CD14-positive monocyte (primary cell): ENCODE data around the gene SVIL. TPM values are rescaled to one million over a fixed set of nuclear protein-coding genes. Genes with fewer than 3 reads are reported as not detected.

Experiments
- DNase-seq, 3 donors: peaks; one replicate each; pipeline ENCODE4 v3.0.0-alpha.2; 2011 to 2022
- H2AFZ ChIP-seq: 2 replicates; pipeline ENCODE4 v1.6.0; 2012; ENCODE audit warnings: mild to moderate bottlenecking, low read depth, low read length, inconsistent platforms; ENCODE audit not compliant: insufficient read depth, poor library complexity, severe bottlenecking
- H3K27ac ChIP-seq, 2 donors: 1 replicate in 1 of 2; 2 replicates in 1 of 2; pipeline ENCODE4 v1.5.1; 2012 to 2013; ENCODE audit warnings: low read length in 2 of 2, control low read depth in 1 of 2, inconsistent platforms in 1 of 2, low read depth in 1 of 2, mild to moderate bottlenecking in 1 of 2
- H3K27me3 ChIP-seq, 2 donors: one replicate each; pipeline versions ENCODE4 v1.6.0 to v1.6.1; 2011 to 2013; ENCODE audit warnings: low read length in 2 of 2; ENCODE audit not compliant: control insufficient read depth in 2 of 2, insufficient read depth in 2 of 2
- H3K36me3 ChIP-seq, 2 donors: replicated peaks in 1 of 2; 1 replicate in 1 of 2; 2 replicates in 1 of 2; pipeline versions ENCODE4 v1.5.1 to v1.6.1; 2012 to 2013; ENCODE audit warnings: low read length in 2 of 2, control low read depth in 1 of 2, inconsistent platforms in 1 of 2, mild to moderate bottlenecking in 1 of 2; ENCODE audit not compliant: insufficient read depth in 2 of 2, control insufficient read depth in 1 of 2
- H3K4me1 ChIP-seq, 2 donors: 1 replicate in 1 of 2; 2 replicates in 1 of 2; pipeline versions ENCODE4 v1.5.1 to v1.6.1; 2012 to 2013; ENCODE audit warnings: low read length in 2 of 2, control low read depth in 1 of 2, inconsistent platforms in 1 of 2, mild to moderate bottlenecking in 1 of 2, moderate library complexity in 1 of 2; ENCODE audit not compliant: insufficient read depth in 2 of 2, control insufficient read depth in 1 of 2
- H3K4me2 ChIP-seq: replicated peaks from 2 replicates; pipeline ENCODE3; 2012; ENCODE audit warnings: low read length, moderate library complexity, mild to moderate bottlenecking; ENCODE audit not compliant: poor library complexity, severe bottlenecking; ENCODE audit errors: extremely low read depth
- H3K4me3 ChIP-seq, 3 experiments: fragments of 200-600 bp in 1 of 3; sonication (generic) in 1 of 3; replicated peaks in 1 of 3; 1 replicate in 2 of 3; 2 replicates in 1 of 3; pipeline ENCODE4 v1.5.1; 2011 to 2013; ENCODE audit warnings: low read length in 3 of 3, mild to moderate bottlenecking in 3 of 3, control low read depth in 2 of 3, low read depth in 2 of 3, inconsistent platforms in 1 of 3, moderate library complexity in 1 of 3
- H3K79me2 ChIP-seq: 2 replicates; pipeline ENCODE4 v1.6.0; 2012; ENCODE audit warnings: mild to moderate bottlenecking, control low read depth, inconsistent platforms, low read length, moderate library complexity; ENCODE audit not compliant: insufficient read depth
- H3K9ac ChIP-seq: 2 replicates; pipeline ENCODE4 v1.6.0; 2017; ENCODE audit warnings: low read length, mild to moderate bottlenecking; ENCODE audit not compliant: insufficient read depth, poor library complexity, severe bottlenecking
- H3K9me3 ChIP-seq, 2 donors: replicated peaks in 1 of 2; 1 replicate in 1 of 2; 2 replicates in 1 of 2; pipeline versions ENCODE4 v1.5.1 to v1.6.1; 2012 to 2013; ENCODE audit warnings: low read length in 2 of 2, control low read depth in 1 of 2; ENCODE audit not compliant: control insufficient read depth in 1 of 2, insufficient read depth in 1 of 2
- H4K20me1 ChIP-seq: 2 replicates; pipeline ENCODE4 v1.6.0; 2012; ENCODE audit warnings: mild to moderate bottlenecking, low read length, control low read depth, moderate library complexity; ENCODE audit not compliant: insufficient read depth
- H3K27ac Mint-ChIP-seq, 7 donors: one replicate each; pipeline ENCODE4 v1.8.0; 2020; ENCODE audit warnings: mild to moderate bottlenecking in 7 of 7, mixed read lengths in 7 of 7, moderate library complexity in 6 of 7, inconsistent platforms in 2 of 7
- H3K27me3 Mint-ChIP-seq, 3 donors: one replicate each; pipeline ENCODE4 v1.8.0; 2021 to 2022; ENCODE audit warnings: low read depth in 3 of 3, mild to moderate bottlenecking in 3 of 3, mixed read lengths in 3 of 3, moderate library complexity in 3 of 3, inconsistent platforms in 1 of 3
- H3K36me3 Mint-ChIP-seq, 2 donors: one replicate each; pipeline ENCODE4 v1.8.0; 2020; ENCODE audit warnings: mixed read lengths in 2 of 2, inconsistent platforms in 1 of 2, mild to moderate bottlenecking in 1 of 2
- H3K4me1 Mint-ChIP-seq: one replicate; pipeline ENCODE4 v1.8.0; 2020; ENCODE audit warnings: mild to moderate bottlenecking, mixed read lengths
- H3K4me3 Mint-ChIP-seq, 2 donors: one replicate each; pipeline ENCODE4 v1.8.0; 2020; ENCODE audit warnings: mild to moderate bottlenecking in 2 of 2, mixed read lengths in 2 of 2, moderate library complexity in 1 of 2
- H3K9me3 Mint-ChIP-seq, 7 donors: one replicate each; pipeline ENCODE4 v1.8.0; 2020 to 2022; ENCODE audit warnings: mixed read lengths in 7 of 7, mild to moderate bottlenecking in 6 of 7, moderate library complexity in 6 of 7, inconsistent platforms in 2 of 7
- CTCF ChIP-seq: fragments of 200-600 bp; IDR thresholded peaks from one replicate; pipeline ENCODE4 v1.8.0; 2022; ENCODE audit warnings: antibody characterized with exemption, mild to moderate bottlenecking
- WGBS: methylation state at CpG from one replicate; pipeline ENCODE4 v1.1.5; 2013; ENCODE audit warnings: missing lambda C conversion rate; ENCODE audit not compliant: insufficient coverage; 5-methylcytosine and 5-hydroxymethylcytosine counted together
- intact Hi-C, 2 donors: fragments of 100-400 bp; cut with micrococcal nuclease; formaldehyde crosslinking; loops; one replicate each; pipeline versions ENCODE4 v1.15.0 to v1.15.1; 2023
- polyA plus RNA-seq, 3 donors: library from polyadenylated mRNA; depleted of rRNA in 1 of 3; unstranded in 2 of 3; stranded (reverse) in 1 of 3; fragments of 300-500 nt in 2 of 3; fragments of >200 nt in 1 of 3; fragmentation: Illumina TruSeq in 2 of 3; gene quantifications; 1 replicate in 2 of 3; 2 replicates in 1 of 3; pipeline ENCODE4 v1.2.3, GENCODE V29; 2012 to 2021

SVIL gene
- polyA plus RNA-seq, 3 donors: 2.1 to 14.3 (median 5.8) TPM

DNA sequence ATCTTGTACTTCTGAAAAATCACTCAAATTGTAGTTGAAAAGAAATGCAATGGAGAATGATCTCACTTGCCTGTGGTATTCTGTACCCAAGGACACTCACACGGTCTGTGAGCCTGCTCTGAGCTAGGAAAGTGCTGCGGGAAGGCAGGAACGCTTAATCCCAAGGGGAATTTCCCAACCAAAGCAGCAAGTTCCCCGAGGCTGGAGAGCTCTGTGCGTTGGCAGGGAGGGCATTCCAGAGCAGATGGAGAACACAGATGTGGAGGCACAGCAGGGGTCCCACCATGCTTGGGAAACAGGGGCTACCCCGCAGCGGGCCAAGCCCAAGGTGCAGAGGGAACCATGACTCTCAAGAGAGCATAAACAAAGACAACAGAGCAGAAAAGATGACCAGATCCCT, 13.6 kb downstream of the SVIL start:
- peaks cover 9 to 17% of the 10 kb centered on the region in 2 donors for H3K36me3 Mint-ChIP-seq
- H4K20me1 ChIP-seq: peaks cover 42% of the 10 kb centered on the region
- no peak overlapping the region for H3K27ac ChIP-seq
- H3K36me3 ChIP-seq: no peaks in the 10 kb centered on the region
- no peaks in the 10 kb centered on the region for H3K9me3 Mint-ChIP-seq
- peak overlapping the region in 3 of 7 donors; percentile 30 to 77 (median 37) for H3K27ac Mint-ChIP-seq
- H3K4me2 ChIP-seq: no peak overlapping the region
- peaks cover 3 to 12% of the 10 kb centered on the region in 2 donors for H3K4me1 ChIP-seq
- H3K9ac ChIP-seq: no peak overlapping the region
- 93% methylated on average over 7 of the region's 7 CpGs for WGBS
- H3K27me3 Mint-ChIP-seq: peaks cover 0 to 2% (median 0%) of the 10 kb centered on the region in 3 donors
- intact Hi-C loops: no loop called here
- H2AFZ ChIP-seq: no peak overlapping the region
- H3K9me3 ChIP-seq: no peaks in the 10 kb centered on the region
- DNase-seq: no peak
- peaks cover 40% of the 10 kb centered on the region for H3K79me2 ChIP-seq
- no peak for TF ChIP-seq CTCF
- peaks cover 19% of the 10 kb centered on the region for H3K4me1 Mint-ChIP-seq
- H3K4me3 Mint-ChIP-seq: no peak overlapping the region
- H3K4me3 ChIP-seq: no peak overlapping the region
- H3K27me3 ChIP-seq: no peaks in the 10 kb centered on the region

DNA sequence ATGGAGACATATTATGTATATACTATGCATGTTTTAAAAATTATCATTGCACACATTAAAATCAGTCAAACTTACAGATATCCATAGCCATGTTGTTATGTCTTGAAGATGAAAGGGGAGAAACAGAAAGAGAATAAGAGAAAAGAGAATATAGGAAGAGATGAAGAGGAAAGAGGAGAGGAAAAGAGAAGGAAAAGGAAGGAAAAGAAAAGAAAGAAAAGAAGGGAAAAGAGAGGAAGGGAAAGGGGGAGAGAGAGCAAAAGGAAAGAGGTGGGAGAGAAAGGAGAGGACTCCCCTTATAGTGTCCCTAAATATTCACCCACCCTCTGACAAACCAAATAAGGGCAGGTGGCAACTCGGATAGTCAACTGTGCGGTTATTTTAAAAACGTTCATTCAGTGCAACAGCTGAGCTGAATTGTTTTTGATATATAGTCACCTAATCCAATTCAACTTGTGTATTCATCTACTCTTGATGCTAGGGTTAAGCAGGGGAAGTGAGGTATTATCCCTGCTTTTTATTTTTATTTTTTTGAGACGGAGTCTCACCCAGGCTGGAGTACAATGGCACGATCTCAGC, 14.6 kb downstream of the SVIL start:
- peaks cover 19% of the 10 kb centered on the region for H3K4me1 Mint-ChIP-seq
- Histone ChIP-seq H2AFZ (no peak overlapping the region), H3K27ac (no peak overlapping the region), H3K9me3 (no peaks in the 10 kb centered on the region), H4K20me1 (peaks cover 46% of the 10 kb centered on the region), H3K27me3 (no peaks in the 10 kb centered on the region), H3K4me2 (no peak overlapping the region), H3K79me2 (peaks cover 40% of the 10 kb centered on the region), H3K4me1 (peaks cover 3 to 12% of the 10 kb centered on the region in 2 donors), H3K4me3 (no peak overlapping the region), H3K9ac (no peak overlapping the region), H3K36me3 (no peaks in the 10 kb centered on the region)
- TF ChIP-seq CTCF: no peak
- peak overlapping the region in 1 of 7 donors; percentile 75 for H3K27ac Mint-ChIP-seq
- WGBS: no CpG with 5 or more reads among the region's 5 CpGs
- peaks cover 5 to 12% of the 10 kb centered on the region in 2 donors for H3K36me3 Mint-ChIP-seq
- intact Hi-C loops: no loop called here
- H3K9me3 Mint-ChIP-seq: no peaks in the 10 kb centered on the region
- DNase-seq: no peak
- H3K27me3 Mint-ChIP-seq: peaks cover 0 to 2% (median 0%) of the 10 kb centered on the region in 3 donors
- no peak overlapping the region for H3K4me3 Mint-ChIP-seq
